GM18498 (cell line): ENCODE data around the gene ADM.

Source experiments
- ATAC-seq: cut with Tn5 transposase; IDR thresholded peaks from one replicate; pipeline ENCODE4 v1.9.1; 2021; ENCODE audit warnings: mild to moderate bottlenecking, moderate library complexity; ENCODE audit not compliant: unreplicated experiment

The ADM gene

GRCh38 chr11:10308201-10308954 is 3.5 kb downstream of the ADM start:
- ATAC-seq: no peak

DNA sequence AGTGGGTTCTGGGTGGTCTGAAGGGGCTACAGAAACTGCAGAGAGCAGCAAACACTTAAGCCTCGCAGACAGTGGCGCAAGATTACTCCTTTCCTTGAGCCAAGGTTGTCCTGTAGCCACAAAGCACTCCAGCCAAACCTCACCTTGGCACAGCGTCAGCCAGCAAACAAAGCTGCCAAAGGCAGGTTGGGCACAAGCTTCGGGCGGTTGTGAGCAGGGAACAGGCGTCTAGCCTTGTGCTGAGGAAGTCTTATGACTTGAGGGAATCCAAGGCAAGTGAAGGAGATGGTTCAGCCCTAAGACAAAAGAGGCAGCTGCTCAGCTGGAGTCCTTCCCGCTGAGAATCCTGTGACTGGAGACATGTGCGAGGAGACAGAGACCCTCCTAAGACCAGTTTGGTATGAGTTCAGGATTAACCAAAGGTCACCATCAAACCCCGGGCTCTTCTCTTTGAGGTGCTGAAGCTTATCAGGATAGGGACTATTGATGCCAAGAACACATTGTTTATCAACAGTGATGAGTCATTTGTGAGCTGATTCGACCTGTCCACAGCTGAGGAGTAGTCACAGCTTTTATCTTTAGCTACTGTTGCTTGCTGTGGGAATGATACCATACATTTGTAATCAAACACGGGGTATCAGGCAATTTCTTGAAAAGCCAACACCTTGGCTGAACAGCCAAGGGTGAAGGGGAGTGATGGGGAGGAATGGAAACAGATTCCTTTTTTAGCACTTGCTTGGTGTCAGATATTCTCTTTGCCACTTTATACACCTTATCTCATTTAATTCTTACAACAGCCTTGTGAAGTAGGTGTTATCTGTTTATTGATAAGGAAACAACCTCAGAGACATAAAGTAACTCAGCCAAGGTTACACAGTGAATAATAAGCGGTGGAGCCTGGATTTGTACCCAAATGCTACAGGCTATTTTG is 4.6 kb downstream of the ADM start:
- ATAC-seq: no peak

DNA sequence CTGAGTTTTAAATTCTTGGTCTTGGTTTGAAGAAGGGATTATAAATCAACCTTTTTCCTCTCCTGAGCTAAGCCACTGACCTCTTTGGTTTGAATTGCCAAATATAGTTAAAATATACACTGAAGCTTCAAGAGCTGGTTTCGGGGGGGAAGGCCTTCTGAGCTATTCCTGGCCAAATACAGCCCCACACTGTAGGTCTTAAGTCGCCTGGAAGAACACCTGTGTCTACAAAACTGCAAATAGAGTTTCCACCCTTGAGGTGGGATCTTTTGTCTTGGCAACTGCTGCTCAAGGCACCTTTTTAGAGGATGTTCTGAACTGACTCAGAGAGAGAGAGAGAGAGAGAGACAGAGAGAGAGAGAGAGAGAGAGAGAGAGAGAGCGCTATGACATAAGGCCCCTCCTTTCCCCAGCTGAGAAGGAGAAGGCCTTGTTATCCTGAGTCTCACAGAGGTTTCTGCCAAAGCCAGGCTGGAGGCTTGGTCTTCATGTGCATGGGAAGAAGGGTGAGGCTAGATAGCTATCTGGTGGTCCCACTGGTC is 5.5 kb downstream of the ADM start:
- no peak for ATAC-seq

- ATAC-seq: no peak
Measured at GRCh38 chr11:10311802-10312201, 6.9 kb downstream of the ADM start.

- ATAC-seq: peak; percentile 90
Measured at GRCh38 chr11:10314199-10315072, 9.6 kb downstream of the ADM start.

GRCh38 chr11:10315083-10315482 is 10.2 kb downstream of the ADM start:
- no peak for ATAC-seq

GRCh38 chr11:10317151-10317755 is 12.4 kb downstream of the ADM start:
- peak; percentile 16 for ATAC-seq

DNA sequence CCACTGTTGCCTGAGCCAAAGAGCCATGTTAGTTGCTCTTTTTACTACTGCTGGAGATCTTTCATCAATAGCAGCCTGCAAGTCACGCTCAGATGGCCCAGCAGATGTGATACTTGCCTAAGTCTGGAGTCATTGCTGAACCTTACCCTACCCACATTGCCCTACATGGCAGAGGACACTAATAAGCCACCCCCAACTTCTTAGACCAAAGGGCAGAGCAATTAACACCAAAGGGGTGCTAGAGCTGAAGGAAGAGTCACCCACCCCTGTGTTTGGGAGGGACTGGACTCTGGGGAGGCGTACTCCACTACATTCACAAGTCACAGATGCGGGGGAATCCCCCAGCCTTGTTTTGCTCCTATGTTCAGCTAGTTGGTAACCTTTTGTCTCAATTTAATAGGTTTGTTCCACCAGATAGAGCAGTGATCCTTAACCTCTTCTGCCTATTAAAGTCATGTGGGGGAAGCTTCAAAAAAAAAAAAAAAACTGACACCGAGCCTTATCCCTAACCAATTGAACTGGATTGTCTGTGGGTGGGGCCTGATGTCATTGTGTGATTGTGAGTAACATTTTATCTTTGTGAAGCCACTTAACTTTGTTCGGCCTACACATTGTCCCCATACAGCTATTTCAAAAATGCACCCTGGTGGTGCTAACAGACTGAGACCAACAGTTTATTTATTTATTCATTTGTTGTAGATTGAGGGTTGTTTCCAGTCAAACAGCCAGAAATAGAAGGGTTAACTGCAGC is 13.1 kb downstream of the ADM start:
- ATAC-seq: peak; percentile 58

- no peak for ATAC-seq
Measured at GRCh38 chr11:10318527-10318802, 13.6 kb downstream of the ADM start.

- no peak for ATAC-seq
Measured at GRCh38 chr11:10319702-10320558, 15.1 kb downstream of the ADM start.

- no peak for ATAC-seq
Measured at GRCh38 chr11:10320736-10321465, 16.0 kb downstream of the ADM start.

- no peak for ATAC-seq
Measured at GRCh38 chr11:10322401-10322800, 17.5 kb downstream of the ADM start.

DNA sequence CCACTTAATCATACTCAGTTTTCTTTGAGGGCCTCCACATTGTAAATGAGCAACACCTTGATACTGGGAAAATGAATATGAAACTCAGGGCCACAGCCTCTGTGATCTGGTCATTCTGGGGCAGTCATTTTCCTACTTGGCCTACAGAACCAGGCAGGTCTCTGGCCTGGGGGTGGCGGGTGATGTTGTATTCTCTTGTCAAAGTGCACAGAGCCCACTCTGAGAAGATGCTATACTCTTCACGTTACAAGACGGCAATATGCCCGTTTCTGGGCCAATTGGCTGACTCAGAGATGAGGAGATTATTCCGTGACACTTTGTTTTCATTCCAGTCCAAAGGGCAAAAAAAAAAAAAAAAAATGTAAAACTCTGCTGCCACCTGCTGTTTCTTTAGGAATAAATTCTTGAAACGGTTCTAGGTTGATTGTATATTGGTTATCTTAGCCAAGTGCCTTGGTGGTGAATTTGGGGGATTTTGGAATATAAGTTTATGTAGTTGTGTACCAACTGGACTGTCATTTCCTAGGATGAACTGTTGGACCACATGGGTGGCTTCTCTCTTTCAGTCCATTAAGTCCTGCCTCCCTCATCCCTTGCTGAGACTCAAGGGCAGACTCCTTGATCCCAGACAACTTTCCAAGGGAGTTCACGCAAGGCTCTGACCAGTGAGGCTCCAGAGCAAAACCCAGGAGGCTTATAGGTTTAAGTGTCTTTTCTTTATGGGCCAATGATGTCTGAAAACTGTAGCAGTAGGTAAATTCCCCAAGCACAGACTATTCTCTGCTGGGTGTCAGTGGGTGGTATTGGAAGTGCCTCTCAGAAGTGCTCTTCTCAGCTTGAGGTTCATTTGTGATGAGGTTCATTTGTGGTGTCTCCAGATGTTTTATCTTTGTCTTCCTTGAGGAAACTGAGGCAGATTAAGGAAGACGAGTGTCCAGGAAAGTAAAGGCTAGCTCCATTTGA is 18.2 kb downstream of the ADM start:
- ATAC-seq: no peak

DNA sequence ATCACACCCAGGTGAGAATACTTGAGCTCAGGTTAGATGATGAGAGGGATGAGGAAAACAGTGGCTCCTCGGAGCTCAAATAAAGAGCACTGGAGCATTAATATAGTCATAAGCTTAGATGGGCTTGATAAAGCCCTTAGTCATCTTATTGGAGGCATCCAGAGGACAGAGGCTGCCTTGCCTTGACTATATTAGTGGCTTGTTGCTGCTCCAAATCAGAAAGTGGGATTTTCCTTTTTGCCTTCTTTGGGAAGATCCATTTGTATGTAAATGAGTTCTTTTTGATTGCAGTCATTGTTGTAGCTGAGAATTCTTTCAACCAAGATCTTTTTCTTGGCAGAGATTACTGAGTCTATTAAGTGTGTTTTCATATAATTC is 18.9 kb downstream of the ADM start:
- ATAC-seq: no peak

GRCh38 chr11:10324474-10324873 is 19.6 kb downstream of the ADM start:
- no peak for ATAC-seq

- ATAC-seq: no peak
Measured at GRCh38 chr11:10325277-10326011, 20.6 kb downstream of the ADM start.
